K562 (cell line): ENCODE results near the gene NPAS2. TPM values are rescaled to one million over a fixed set of nuclear protein-coding genes. Genes with fewer than 3 reads are reported as not detected.

Experiments used
- ARID1B ChIP-seq: fragments of 450-650 bp; IDR thresholded peaks from 2 replicates; pipeline ENCODE4 v1.6.1; 2016; ENCODE audit warnings: antibody characterized with exemption, mild to moderate bottlenecking, inconsistent platforms
- ATF1 ChIP-seq, 2 experiments: fragments of 450-650 bp in 1 of 2; IDR thresholded peaks; 2 replicates each; pipeline ENCODE4 v1.6.1; 2016; ENCODE audit warnings: missing compliant biosample characterization in 1 of 2, missing genetic modification characterization in 1 of 2
- CSDE1 ChIP-seq, 2 experiments: fragments of 450-650 bp; IDR thresholded peaks; 2 replicates each; pipeline ENCODE4 v1.6.1; 2016; ENCODE audit warnings: mild to moderate bottlenecking in 1 of 2
- YY1 ChIP-seq, 3 experiments: IDR thresholded peaks; 2 replicates each; pipeline ENCODE4 v1.6.1; 2011; ENCODE audit warnings: low read length in 2 of 3, mild to moderate bottlenecking in 2 of 3, moderate library complexity in 2 of 3, borderline replicate concordance in 1 of 3, control low read depth in 1 of 3, low read depth in 1 of 3; ENCODE audit not compliant: insufficient read depth in 3 of 3, insufficient replicate concordance in 2 of 3, control insufficient read depth in 1 of 3, insufficient read length in 1 of 3; ENCODE audit errors: extremely low read depth in 1 of 3
- polyA plus RNA-seq, 8 experiments: library from polyadenylated mRNA; depleted of rRNA in 4 of 8; stranded (reverse) in 5 of 8; unstranded in 3 of 8; fragments of >200 nt; fragmentation: Nextera tagmentation in 2 of 8; fragmentation: Illumina TruSeq in 1 of 8; extraction: Ambion mirVana in 2 of 8; extraction: Trizol in 1 of 8; gene quantifications; 2 replicates each; pipeline versions ENCODE4 v1.2.1 to v1.2.3, GENCODE V29; 2011 to 2014; ENCODE audit warnings: inconsistent platforms in 1 of 8, missing spikeins in 1 of 8
- total RNA-seq, 7 experiments: library from RNA; depleted of rRNA in 6 of 7; stranded (reverse); fragments of >200 nt in 6 of 7; fragmentation: Illumina TruSeq in 2 of 7; extraction: Trizol in 2 of 7; gene quantifications; 2 replicates each; pipeline versions ENCODE4 v1.2.1 to v1.2.3, GENCODE V29; 2011 to 2021; ENCODE audit warnings: low replicate concordance in 1 of 7
- TF ChIP-seq, protein P1 (sequence below): sonication (generic); formaldehyde crosslinking; IDR thresholded peaks from 2 replicates; pipeline ENCODE4 v1.4.0; 2020; ENCODE audit warnings: mild to moderate bottlenecking, missing genetic modification reagents

Gene NPAS2
- total and polyA plus RNA-seq, 9 of the 15 experiments (the other 6 are each of a cell fraction or from before 2014, with no cell fraction given), result 0.06 to 0.29 (median 0.07) TPM; not detected in 5

DNA sequence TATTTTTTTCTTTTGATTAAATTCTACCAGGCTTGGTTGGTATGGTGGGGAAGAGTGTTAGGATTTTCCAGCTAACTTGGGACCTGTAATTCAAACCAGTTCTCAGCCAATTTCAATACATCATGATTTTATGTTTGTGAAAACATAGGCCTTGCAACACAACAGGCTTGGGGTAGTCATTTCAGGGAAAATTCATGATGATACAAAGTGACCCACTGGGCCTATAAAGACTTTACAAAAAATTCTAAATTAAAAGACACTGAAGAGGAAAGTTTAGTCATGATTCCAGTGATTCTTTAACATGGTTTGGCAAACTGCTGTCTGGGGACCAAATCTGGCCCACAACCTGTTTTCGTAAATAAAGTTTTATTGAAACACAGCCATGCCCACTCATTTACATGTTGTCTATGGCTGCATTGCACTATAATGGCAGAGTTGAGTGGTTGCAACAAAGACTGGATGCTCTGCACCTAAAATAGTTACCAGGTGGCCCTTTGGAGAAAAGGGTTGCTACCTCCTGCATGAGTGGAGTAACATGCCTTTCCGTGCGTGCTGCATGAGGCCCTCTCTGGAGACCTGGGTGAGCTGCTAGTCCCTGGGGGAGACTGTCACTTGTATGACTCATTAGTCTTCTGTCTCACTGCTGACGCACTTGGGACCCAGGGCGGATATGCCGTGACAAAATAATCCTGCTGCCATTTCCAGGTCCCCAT is 73.6 kb downstream of the NPAS2 start (continued):
- TF ChIP-seq CSDE1 (IDR thresholded peaks at IDR 0.05) (0 out of 4 replicates have a peak, but pooled peaks of 1 of the 2 experiments have one; percentile 20), ARID1B (0 out of 2 replicates have a peak, but pooled peaks have one; percentile 33), YY1 (IDR thresholded peaks at IDR 0.05; ENCODE audit: borderline replicate concordance in 1 of 3, control insufficient read depth in 1 of 3, extremely low read depth in 1 of 3, insufficient read depth in 3 of 3, insufficient read length in 1 of 3, insufficient replicate concordance in 2 of 3, low read depth in 1 of 3, low read length in 2 of 3) (peak in 2 of 3 experiments; percentile 69 to 84), ATF1 (CRISPR knock-in tag; IDR thresholded peaks at IDR 0.05) (no peak), ATF1 (tag; IDR thresholded peaks at IDR 0.05) (peak; percentile 80)
- TF ChIP-seq, protein P1, sequence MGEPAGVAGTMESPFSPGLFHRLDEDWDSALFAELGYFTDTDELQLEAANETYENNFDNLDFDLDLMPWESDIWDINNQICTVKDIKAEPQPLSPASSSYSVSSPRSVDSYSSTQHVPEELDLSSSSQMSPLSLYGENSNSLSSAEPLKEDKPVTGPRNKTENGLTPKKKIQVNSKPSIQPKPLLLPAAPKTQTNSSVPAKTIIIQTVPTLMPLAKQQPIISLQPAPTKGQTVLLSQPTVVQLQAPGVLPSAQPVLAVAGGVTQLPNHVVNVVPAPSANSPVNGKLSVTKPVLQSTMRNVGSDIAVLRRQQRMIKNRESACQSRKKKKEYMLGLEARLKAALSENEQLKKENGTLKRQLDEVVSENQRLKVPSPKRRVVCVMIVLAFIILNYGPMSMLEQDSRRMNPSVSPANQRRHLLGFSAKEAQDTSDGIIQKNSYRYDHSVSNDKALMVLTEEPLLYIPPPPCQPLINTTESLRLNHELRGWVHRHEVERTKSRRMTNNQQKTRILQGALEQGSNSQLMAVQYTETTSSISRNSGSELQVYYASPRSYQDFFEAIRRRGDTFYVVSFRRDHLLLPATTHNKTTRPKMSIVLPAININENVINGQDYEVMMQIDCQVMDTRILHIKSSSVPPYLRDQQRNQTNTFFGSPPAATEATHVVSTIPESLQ (CRISPR knock-in tag), result no peak
- TF ChIP-seq, all 486 proteins: peak for 37
